Activated CD4-positive, alpha-beta T cell treated with anti-CD3 and anti-CD28 coated beads, Interleukin-2, amount 50 U/mL, for 1 hour (primary cell): ENCODE measurements around the gene CD28.
"Not testable (repeated sequence)": the region's sequence is repeated elsewhere in the genome, so short reads cannot be mapped to it uniquely, and the experiment has no call there.

Experiments
- DNase-seq: peaks from one replicate; pipeline ENCODE4 v3.0.0-alpha.2; 2020

The CD28 gene

GRCh38 chr2:203751685-203752271 is 45.3 kb downstream of the CD28 start:
- DNase-seq: no peak

GRCh38 chr2:203756161-203756560 is 49.7 kb downstream of the CD28 start:
- DNase-seq: no peak

GRCh38 chr2:203758841-203759689 is 52.6 kb downstream of the CD28 start:
- no peak for DNase-seq

- no peak for DNase-seq
Observed at GRCh38 chr2:203759690-203760365, 53.4 kb downstream of the CD28 start.

GRCh38 chr2:203761121-203761520 is 54.7 kb downstream of the CD28 start:
- DNase-seq: no peak

- no peak for DNase-seq
Observed at GRCh38 chr2:203763241-203763937, 57.0 kb downstream of the CD28 start.

GRCh38 chr2:203763938-203764664 is 57.7 kb downstream of the CD28 start:
- DNase-seq: no peak

- DNase-seq: no peak
Observed at GRCh38 chr2:203772456-203773165, 66.2 kb downstream of the CD28 start.

GRCh38 chr2:203774760-203775159 is 68.3 kb downstream of the CD28 start:
- no peak for DNase-seq

- no peak for DNase-seq
Observed at GRCh38 chr2:203775684-203776083, 69.2 kb downstream of the CD28 start.

- no peak for DNase-seq
Observed at GRCh38 chr2:203777030-203777429, 70.6 kb downstream of the CD28 start.

- DNase-seq: not testable (repeated sequence)
Observed at GRCh38 chr2:203779477-203780073, 73.1 kb downstream of the CD28 start.

GRCh38 chr2:203780231-203780630 is 73.8 kb downstream of the CD28 start:
- no peak for DNase-seq

GRCh38 chr2:203781151-203781550 is 74.7 kb downstream of the CD28 start:
- DNase-seq: no peak

- peak; percentile 52 for DNase-seq
Observed at GRCh38 chr2:203782262-203782976, 76.0 kb downstream of the CD28 start.

- DNase-seq: no peak
Observed at GRCh38 chr2:203783496-203784203, 77.2 kb downstream of the CD28 start.

GRCh38 chr2:203784710-203785270 is 78.4 kb downstream of the CD28 start:
- DNase-seq: not testable (repeated sequence)

GRCh38 chr2:203785391-203786110 is 79.1 kb downstream of the CD28 start:
- DNase-seq: not testable (repeated sequence)
